HUES48 (cell line): ENCODE measurements around the gene GPR162.

Source experiments
- H3K27ac ChIP-seq: one replicate; pipeline ENCODE4 v1.7.0; 2013; ENCODE audit warnings: low read depth, low read length, inconsistent platforms
- H3K27me3 ChIP-seq: 2 replicates; pipeline ENCODE4 v1.6.1; 2013; ENCODE audit warnings: mild to moderate bottlenecking, low read length; ENCODE audit not compliant: control insufficient read depth, insufficient read depth
- H3K36me3 ChIP-seq: 2 replicates; pipeline ENCODE4 v1.6.1; 2013; ENCODE audit warnings: low read length; ENCODE audit not compliant: control insufficient read depth, insufficient read depth
- H3K4me1 ChIP-seq: 2 replicates; pipeline ENCODE4 v1.6.1; 2013; ENCODE audit warnings: mild to moderate bottlenecking, low read length; ENCODE audit not compliant: control insufficient read depth, insufficient read depth
- H3K4me3 ChIP-seq: 2 replicates; pipeline ENCODE4 v1.5.1; 2013; ENCODE audit warnings: mild to moderate bottlenecking, low read depth, low read length
- H3K9ac ChIP-seq: 2 replicates; pipeline ENCODE4 v1.6.1; 2013; ENCODE audit warnings: mild to moderate bottlenecking, low read depth, low read length, moderate library complexity
- H3K9me3 ChIP-seq: 2 replicates; pipeline ENCODE4 v1.6.1; 2013; ENCODE audit warnings: low read length; ENCODE audit not compliant: control insufficient read depth, insufficient read depth

Gene GPR162

GRCh38 chr12:6825398-6826124, 3.9 kb downstream of the GPR162 start:
- Histone ChIP-seq H3K9me3 (no peaks in the 10 kb centered on the region), H3K4me3 (peak overlapping the region; percentile 60)

DNA sequence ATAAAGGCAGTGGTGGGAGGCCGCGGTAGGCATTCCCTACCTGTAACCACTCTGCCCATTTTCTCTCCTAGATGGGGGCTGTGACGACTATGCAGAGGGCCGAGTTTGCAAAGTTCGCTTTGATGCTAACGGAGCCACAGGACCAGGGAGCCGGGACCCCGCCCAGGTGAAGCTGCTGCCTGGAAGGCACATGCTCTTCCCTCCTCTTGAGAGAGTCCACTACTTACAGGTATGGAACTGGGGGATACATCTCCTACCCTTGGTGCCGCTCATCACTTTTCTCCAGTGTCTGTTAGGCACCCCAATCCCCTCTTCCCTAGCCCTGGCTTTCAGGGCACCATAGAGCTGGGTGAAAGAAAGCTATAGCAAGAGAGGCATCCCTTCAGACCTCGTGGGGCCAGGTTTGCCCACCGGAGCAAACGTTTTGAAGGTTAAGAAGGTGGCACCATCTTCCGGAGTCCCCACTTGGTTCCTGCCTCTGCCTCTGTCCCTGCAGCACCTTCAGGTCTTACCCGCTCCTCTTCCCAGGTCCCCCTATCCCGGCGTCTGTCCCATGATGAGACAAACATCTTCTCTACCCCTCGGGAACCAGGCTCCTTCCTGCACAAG, 4.6 kb downstream of the GPR162 start:
- H3K9me3 ChIP-seq: no peaks in the 10 kb centered on the region
- no peak overlapping the region for H3K27ac ChIP-seq
- H3K9ac ChIP-seq: no peak overlapping the region
- peaks cover 51% of the 10 kb centered on the region for H3K27me3 ChIP-seq
- H3K36me3 ChIP-seq: peaks cover 12% of the 10 kb centered on the region
- H3K4me3 ChIP-seq: no peak overlapping the region
- H3K4me1 ChIP-seq: peaks cover 28% of the 10 kb centered on the region

More at GRCh38 chr12:6825398-6826124, 3.9 kb downstream of the GPR162 start:
- H3K27ac ChIP-seq: no peak overlapping the region
- peaks cover 33% of the 10 kb centered on the region for H3K4me1 ChIP-seq
- peaks cover 5% of the 10 kb centered on the region for H3K36me3 ChIP-seq
- no peak overlapping the region for H3K9ac ChIP-seq
- peaks cover 51% of the 10 kb centered on the region for H3K27me3 ChIP-seq

DNA sequence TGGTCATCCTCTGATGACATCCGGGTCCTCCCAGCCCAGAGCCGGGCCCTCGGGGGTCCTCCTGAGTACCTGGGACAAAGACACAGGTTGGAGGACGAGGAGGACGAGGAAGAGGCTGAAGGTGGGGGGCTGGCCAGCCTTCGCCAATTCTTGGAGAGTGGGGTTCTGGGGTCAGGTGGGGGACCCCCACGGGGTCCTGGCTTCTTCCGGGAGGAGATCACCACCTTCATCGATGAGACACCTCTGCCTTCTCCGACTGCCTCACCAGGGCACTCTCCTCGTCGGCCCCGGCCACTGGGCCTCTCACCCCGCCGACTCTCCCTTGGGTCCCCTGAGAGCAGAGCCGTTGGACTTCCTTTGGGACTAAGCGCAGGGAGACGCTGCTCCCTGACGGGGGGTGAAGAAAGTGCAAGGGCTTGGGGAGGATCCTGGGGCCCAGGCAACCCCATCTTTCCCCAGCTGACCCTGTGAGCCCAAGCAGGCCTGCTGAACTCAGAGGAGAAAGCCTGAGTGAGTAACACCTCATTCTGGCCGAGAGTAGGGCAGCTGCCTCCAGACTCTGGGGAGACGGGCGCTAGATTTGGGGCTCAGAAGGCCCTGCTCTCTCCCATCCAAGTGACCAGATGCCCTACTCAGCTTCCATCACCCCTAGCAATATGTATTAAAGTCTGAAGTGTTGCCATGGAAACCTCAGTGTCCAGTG, 5.3 kb downstream of the GPR162 start:
- Histone ChIP-seq H3K27ac (no peak overlapping the region), H3K9me3 (no peaks in the 10 kb centered on the region), H3K4me3 (0 out of 2 replicates have a peak overlapping the region, but pooled peaks have one; percentile 25), H3K27me3 (peaks cover 50% of the 10 kb centered on the region), H3K36me3 (peaks cover 19% of the 10 kb centered on the region), H3K4me1 (peaks cover 28% of the 10 kb centered on the region), H3K9ac (no peak overlapping the region)

- Histone ChIP-seq H3K4me3 (peak overlapping the region; percentile 25; the same call in 1 of the 2 replicates), H3K27me3 (peaks cover 44% of the 10 kb centered on the region), H3K27ac (peak overlapping the region; percentile 22), H3K9ac (no peak overlapping the region), H3K36me3 (peaks cover 24% of the 10 kb centered on the region), H3K9me3 (no peaks in the 10 kb centered on the region), H3K4me1 (peaks cover 28% of the 10 kb centered on the region)
These were observed 5.9 kb downstream of the GPR162 start for GRCh38 chr12:6827437-6827911.

GRCh38 chr12:6827982-6828780, 6.6 kb downstream of the GPR162 start, which contains the start of gene P3H3:
Gene P3H3 (plus strand): TSS chr12:6828407. CDS start chr12:6828441, 34 bp downstream.
- Histone ChIP-seq H3K9ac (peak within 1 kb of the TSS; percentile 68), H3K27ac (peak within 1 kb of the TSS; percentile 22), H3K9me3 (no peaks in the 10 kb centered on the region), H3K4me3 (peak within 1 kb of the TSS; percentile 90), H3K36me3 (peaks cover 26% of the 10 kb centered on the region), H3K4me1 (peaks cover 22% of the 10 kb centered on the region), H3K27me3 (peaks cover 37% of the 10 kb centered on the region)

DNA sequence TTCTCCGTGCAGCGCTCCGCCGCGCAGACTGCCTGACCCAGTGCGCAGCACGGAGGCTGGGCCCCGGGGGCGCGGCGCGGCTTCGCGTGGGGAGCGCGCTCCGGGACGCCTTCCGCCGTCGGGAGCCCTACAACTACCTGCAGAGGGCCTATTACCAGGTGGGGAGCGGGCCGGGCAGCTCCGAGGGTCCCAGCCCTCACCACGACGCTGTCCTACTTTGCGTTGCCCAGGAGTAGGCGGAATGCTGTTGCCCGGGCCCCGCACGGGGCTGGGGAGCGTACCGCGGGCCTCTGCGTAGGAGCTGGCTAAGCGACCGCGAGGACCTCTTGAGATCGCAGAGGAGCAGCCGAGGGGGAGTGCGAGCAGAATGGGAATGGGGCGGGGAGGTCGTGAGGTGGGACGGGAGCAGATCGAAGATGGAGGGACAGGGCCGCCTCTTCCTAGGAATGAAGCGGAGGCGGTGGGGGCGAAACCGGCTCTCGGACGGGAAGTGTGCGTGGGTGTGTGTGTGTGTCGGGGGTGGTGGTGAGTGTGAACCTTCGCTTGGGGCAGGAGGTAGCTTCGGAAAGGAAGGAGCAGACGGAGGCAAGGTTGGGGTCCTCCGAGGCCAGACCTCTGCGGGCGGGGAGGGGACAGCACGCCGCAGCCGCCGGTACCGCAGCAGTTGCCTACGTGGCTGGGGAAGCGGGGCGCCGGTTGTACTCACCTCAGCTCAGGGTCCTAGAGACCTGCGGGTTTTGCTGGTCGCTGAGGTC, 7.3 kb downstream of the GPR162 start:
- H3K9me3 ChIP-seq: no peaks in the 10 kb centered on the region
- peaks cover 31% of the 10 kb centered on the region for H3K27me3 ChIP-seq
- peak overlapping the region; percentile 24 for H3K27ac ChIP-seq
- H3K4me3 ChIP-seq: peak overlapping the region; percentile 90
- H3K4me1 ChIP-seq: peaks cover 21% of the 10 kb centered on the region
- peak overlapping the region; percentile 68 for H3K9ac ChIP-seq
- peaks cover 34% of the 10 kb centered on the region for H3K36me3 ChIP-seq

DNA sequence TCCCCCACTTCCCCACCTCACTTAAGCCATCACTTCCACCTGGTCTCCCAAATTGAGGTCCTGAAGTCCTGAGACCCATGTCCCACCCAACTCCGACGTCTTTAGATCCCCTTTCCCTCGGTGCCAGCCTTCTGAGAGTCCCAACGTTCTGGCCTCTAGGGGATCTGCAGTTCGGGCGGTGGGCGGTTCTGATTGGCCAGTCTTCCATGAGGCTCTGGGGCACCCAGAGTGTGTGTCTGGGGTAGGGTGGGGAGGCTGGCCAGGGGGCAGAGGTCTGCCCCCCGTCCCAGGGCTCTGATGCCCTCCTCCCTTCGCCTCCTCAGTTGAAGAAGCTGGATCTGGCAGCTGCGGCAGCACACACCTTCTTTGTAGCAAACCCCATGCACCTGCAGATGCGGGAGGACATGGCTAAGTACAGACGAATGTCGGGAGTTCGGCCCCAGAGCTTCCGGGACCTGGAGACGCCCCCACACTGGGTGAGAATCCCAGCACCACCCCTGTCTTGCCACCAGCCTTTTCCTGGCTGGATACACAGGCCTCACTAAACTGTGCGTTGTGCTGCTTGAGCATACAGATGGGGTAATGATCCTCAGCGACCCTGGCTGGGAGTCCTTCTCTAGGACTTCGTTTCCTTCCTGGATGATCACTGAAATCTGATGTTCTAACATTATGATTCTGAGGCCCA, 8.1 kb downstream of the GPR162 start:
- Histone ChIP-seq H3K27me3 (peaks cover 24% of the 10 kb centered on the region), H3K4me1 (peaks cover 21% of the 10 kb centered on the region), H3K27ac (peak overlapping the region; percentile 24), H3K9me3 (no peaks in the 10 kb centered on the region), H3K9ac (peak overlapping the region; percentile 68), H3K36me3 (peaks cover 39% of the 10 kb centered on the region), H3K4me3 (peak overlapping the region; percentile 90)

- Histone ChIP-seq H3K36me3 (peaks cover 39% of the 10 kb centered on the region), H3K4me3 (no peak overlapping the region; the same call in 1 of the 2 replicates), H3K4me1 (peaks cover 18% of the 10 kb centered on the region), H3K9me3 (no peaks in the 10 kb centered on the region), H3K27ac (no peak overlapping the region), H3K9ac (no peak overlapping the region), H3K27me3 (peaks cover 17% of the 10 kb centered on the region)
These were observed 8.8 kb downstream of the GPR162 start for GRCh38 chr12:6830286-6830890.

GRCh38 chr12:6830999-6831398, 9.4 kb downstream of the GPR162 start:
- no peaks in the 10 kb centered on the region for H3K9me3 ChIP-seq
- no peak overlapping the region for H3K9ac ChIP-seq
- H3K4me1 ChIP-seq: peaks cover 13% of the 10 kb centered on the region
- H3K36me3 ChIP-seq: peaks cover 41% of the 10 kb centered on the region
- H3K27me3 ChIP-seq: peaks cover 13% of the 10 kb centered on the region
- no peak overlapping the region for H3K4me3 ChIP-seq
- no peak overlapping the region for H3K27ac ChIP-seq
